Measurements from ENCODE around the gene C5AR1. TPM values are rescaled to one million over a fixed set of nuclear protein-coding genes. Genes with fewer than 3 reads are reported as not detected.

The C5AR1 gene
- 0.18 and 0.49 TPM in 2 replicates for total RNA-seq

GRCh38 chr19:47309608-47310007, at the start of gene C5AR1:
TSS of gene C5AR1 (plus strand) at chr19:47309861. CDS start at chr19:47309896, 35 bp downstream.

GRCh38 chr19:47274071-47274890, 35.4 kb upstream of the C5AR1 start, which contains the start of gene INAFM1:
TSS of gene INAFM1 (plus strand) at chr19:47274885. CDS start at chr19:47274920, 35 bp downstream.

GRCh38 chr19:47331931-47332547, 22.4 kb downstream of the C5AR1 start, which contains the start of gene C5AR2:
TSS of gene C5AR2 (plus strand) at chr19:47332175. CDS start at chr19:47340800, 8,625 bp downstream.

GRCh38 chr19:47348819-47349795, 39.4 kb downstream of the C5AR1 start, which contains the start of gene DHX34:
TSS of gene DHX34 (plus strand) at chr19:47349315. CDS start at chr19:47353031, 3,716 bp downstream.

Other genes starting within 250 kb of the C5AR1 start
- gene ZC3H4, start 196.1 kb upstream of the C5AR1 start, total RNA-seq = 13.0 and 14.6 TPM in 2 replicates
- gene SAE1, start 179.0 kb upstream of the C5AR1 start, total RNA-seq = 99.1 and 109 TPM in 2 replicates
- gene BBC3, start 78.7 kb upstream of the C5AR1 start, total RNA-seq = 4.0 and 5.8 TPM in 2 replicates
- gene CCDC9, start 53.3 kb upstream of the C5AR1 start, total RNA-seq = 19.7 and 21.7 TPM in 2 replicates
- 6.2 and 9.9 TPM in 2 replicates for gene INAFM1, start 35.0 kb upstream of the C5AR1 start, total RNA-seq
- not detected in 2 replicates for gene C5AR2, start 22.3 kb downstream of the C5AR1 start, total RNA-seq
- 7.8 and 8.8 TPM in 2 replicates for gene DHX34, start 39.5 kb downstream of the C5AR1 start, total RNA-seq
- gene MEIS3, start 109.7 kb downstream of the C5AR1 start, total RNA-seq = 48.1 and 65.3 TPM in 2 replicates
- gene SLC8A2, start 162.0 kb downstream of the C5AR1 start, total RNA-seq = under 0.01 and 0.32 TPM in 2 replicates
- 3.7 and 9.0 TPM in 2 replicates for gene KPTN, start 174.4 kb downstream of the C5AR1 start, total RNA-seq
- 97.8 and 147 TPM in 2 replicates for gene NAPA, start 205.2 kb downstream of the C5AR1 start, total RNA-seq